IMR-90 (cell line): ENCODE measurements around the gene EBP.

ENCODE experiments used
- CHD1 ChIP-seq: IDR thresholded peaks from 2 replicates; pipeline ENCODE4 v1.6.1; 2012; ENCODE audit warnings: low read depth, low read length, improper control_type of control experiment
- CTCF ChIP-seq: conservative IDR thresholded peaks from 2 replicates; pipeline ENCODE4 v1.5.1; 2012; ENCODE audit warnings: mild to moderate bottlenecking, low read depth, low read length, improper control_type of control experiment
- MAZ ChIP-seq: IDR thresholded peaks from 2 replicates; pipeline ENCODE4 v1.6.1; 2012; ENCODE audit warnings: low read depth, mild to moderate bottlenecking, low read length, improper control_type of control experiment, moderate library complexity, borderline replicate concordance
- MXI1 ChIP-seq: IDR thresholded peaks from 2 replicates; pipeline ENCODE4 v1.6.1; 2012; ENCODE audit warnings: low read depth, mild to moderate bottlenecking, low read length, moderate library complexity, borderline replicate concordance
- POLR2A ChIP-seq: IDR thresholded peaks from 2 replicates; pipeline ENCODE4 v1.6.1; 2012; ENCODE audit warnings: mild to moderate bottlenecking, low read depth, low read length
- USF2 ChIP-seq: fragments of 150-350 bp; IDR thresholded peaks from 2 replicates; pipeline ENCODE4 v1.6.1; 2017; ENCODE audit warnings: mild to moderate bottlenecking, antibody characterized with exemption, low read length, low read depth

- TF ChIP-seq CTCF (no peak), USF2 (no peak), POLR2A (no peak), MAZ (no peak), MXI1 (no peak), CHD1 (no peak)
Observed at GRCh38 chrX:48489296-48489695, 32.3 kb upstream of the EBP start.
